Tibial nerve (tissue), 3 donors: ENCODE data around the gene PCSK2.

Source experiments
- CTCF ChIP-seq, 5 experiments: fragments of 200-600 bp in 3 of 5; fragments of 450-650 bp in 2 of 5; sonication (generic) in 3 of 5; IDR thresholded peaks; one replicate each; pipeline ENCODE4 v1.5.1; 2016 to 2019; ENCODE audit warnings: antibody characterized with exemption in 5 of 5, mild to moderate bottlenecking in 3 of 5, moderate library complexity in 2 of 5
- POLR2A ChIP-seq, 2 donors: fragments of 450-650 bp; IDR thresholded peaks; one replicate each; pipeline ENCODE4 v1.6.1; 2017; ENCODE audit warnings: antibody characterized with exemption in 2 of 2, mild to moderate bottlenecking in 2 of 2, moderate library complexity in 2 of 2

GRCh38 chr20:17262786-17263185 is 35.9 kb downstream of the PCSK2 start:
- TF ChIP-seq POLR2A (IDR thresholded peaks at IDR 0.05), result no peak
- TF ChIP-seq CTCF (IDR thresholded peaks at IDR 0.05), result no peak
